Sigmoid colon (tissue), 4 donors: ENCODE data around the gene GORASP1.

Experiments
- POLR2AphosphoS5 ChIP-seq, 4 donors: sonication (generic); formaldehyde crosslinking; IDR thresholded peaks; one replicate each; pipeline ENCODE4 v1.6.1; 2017; ENCODE audit warnings: antibody characterized with exemption in 4 of 4
- TF ChIP-seq, protein P1 (sequence below), 4 experiments: fragments of 450-650 bp in 3 of 4; fragments of 200-600 bp in 1 of 4; IDR thresholded peaks; one replicate each; pipeline ENCODE4 v1.5.1; 2016 to 2019; ENCODE audit warnings: antibody characterized with exemption in 4 of 4, mild to moderate bottlenecking in 3 of 4, moderate library complexity in 2 of 4

- TF ChIP-seq, protein P1, sequence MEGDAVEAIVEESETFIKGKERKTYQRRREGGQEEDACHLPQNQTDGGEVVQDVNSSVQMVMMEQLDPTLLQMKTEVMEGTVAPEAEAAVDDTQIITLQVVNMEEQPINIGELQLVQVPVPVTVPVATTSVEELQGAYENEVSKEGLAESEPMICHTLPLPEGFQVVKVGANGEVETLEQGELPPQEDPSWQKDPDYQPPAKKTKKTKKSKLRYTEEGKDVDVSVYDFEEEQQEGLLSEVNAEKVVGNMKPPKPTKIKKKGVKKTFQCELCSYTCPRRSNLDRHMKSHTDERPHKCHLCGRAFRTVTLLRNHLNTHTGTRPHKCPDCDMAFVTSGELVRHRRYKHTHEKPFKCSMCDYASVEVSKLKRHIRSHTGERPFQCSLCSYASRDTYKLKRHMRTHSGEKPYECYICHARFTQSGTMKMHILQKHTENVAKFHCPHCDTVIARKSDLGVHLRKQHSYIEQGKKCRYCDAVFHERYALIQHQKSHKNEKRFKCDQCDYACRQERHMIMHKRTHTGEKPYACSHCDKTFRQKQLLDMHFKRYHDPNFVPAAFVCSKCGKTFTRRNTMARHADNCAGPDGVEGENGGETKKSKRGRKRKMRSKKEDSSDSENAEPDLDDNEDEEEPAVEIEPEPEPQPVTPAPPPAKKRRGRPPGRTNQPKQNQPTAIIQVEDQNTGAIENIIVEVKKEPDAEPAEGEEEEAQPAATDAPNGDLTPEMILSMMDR (IDR thresholded peaks at IDR 0.05), result no peak
- peak in 2 of 4 donors; percentile 10 to 30 for TF ChIP-seq POLR2AphosphoS5 (IDR thresholded peaks at IDR 0.05)
Observed at GRCh38 chr3:39142067-39142466, 34.6 kb upstream of the GORASP1 start.
